ENCODE results near the gene SMOC2. TPM values are rescaled to one million over a fixed set of nuclear protein-coding genes. Genes with fewer than 3 reads are reported as not detected.

Gene SMOC2
- total RNA-seq, 1 donor, result not detected

DNA sequence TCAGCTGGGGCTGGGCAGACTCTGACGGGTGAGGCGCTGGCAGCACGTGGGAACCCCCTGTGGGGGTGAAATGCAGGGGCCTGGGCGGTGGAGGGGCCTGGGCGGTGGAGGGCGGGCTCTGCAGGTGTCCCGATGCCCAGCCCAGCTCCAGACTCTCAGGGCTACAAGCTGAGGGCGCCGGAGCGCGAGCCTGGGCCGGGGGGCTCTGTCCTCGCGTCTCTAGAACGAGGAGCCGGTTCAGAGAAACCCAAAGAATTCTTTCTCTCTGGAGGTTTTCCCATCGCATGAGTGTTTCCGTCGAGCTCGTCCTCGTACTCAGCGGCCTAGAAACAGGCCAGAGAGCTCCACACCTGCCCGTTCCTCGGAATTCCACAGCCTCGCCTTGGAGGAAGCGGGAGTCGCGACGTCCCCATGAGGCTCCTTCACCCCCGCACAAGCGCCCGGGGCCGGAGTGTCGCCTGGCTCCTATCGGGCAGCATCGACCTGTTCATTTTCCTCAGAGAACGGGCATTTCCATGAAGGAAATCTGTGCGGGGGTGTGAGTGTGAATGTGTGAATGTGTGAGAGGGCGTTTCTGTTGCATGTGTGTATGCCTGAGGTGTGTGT is 76.9 kb downstream of the SMOC2 start:
- TF ChIP-seq, protein P1, sequence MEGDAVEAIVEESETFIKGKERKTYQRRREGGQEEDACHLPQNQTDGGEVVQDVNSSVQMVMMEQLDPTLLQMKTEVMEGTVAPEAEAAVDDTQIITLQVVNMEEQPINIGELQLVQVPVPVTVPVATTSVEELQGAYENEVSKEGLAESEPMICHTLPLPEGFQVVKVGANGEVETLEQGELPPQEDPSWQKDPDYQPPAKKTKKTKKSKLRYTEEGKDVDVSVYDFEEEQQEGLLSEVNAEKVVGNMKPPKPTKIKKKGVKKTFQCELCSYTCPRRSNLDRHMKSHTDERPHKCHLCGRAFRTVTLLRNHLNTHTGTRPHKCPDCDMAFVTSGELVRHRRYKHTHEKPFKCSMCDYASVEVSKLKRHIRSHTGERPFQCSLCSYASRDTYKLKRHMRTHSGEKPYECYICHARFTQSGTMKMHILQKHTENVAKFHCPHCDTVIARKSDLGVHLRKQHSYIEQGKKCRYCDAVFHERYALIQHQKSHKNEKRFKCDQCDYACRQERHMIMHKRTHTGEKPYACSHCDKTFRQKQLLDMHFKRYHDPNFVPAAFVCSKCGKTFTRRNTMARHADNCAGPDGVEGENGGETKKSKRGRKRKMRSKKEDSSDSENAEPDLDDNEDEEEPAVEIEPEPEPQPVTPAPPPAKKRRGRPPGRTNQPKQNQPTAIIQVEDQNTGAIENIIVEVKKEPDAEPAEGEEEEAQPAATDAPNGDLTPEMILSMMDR (IDR thresholded peaks at IDR 0.05; ENCODE audit: insufficient read depth, low read depth, low read length), result no peak
- DNase-seq (ENCODE audit: low read depth), result no peak
- H3K4me3 ChIP-seq (ENCODE audit: low read depth, low read length), result no peak overlapping the region

DNA sequence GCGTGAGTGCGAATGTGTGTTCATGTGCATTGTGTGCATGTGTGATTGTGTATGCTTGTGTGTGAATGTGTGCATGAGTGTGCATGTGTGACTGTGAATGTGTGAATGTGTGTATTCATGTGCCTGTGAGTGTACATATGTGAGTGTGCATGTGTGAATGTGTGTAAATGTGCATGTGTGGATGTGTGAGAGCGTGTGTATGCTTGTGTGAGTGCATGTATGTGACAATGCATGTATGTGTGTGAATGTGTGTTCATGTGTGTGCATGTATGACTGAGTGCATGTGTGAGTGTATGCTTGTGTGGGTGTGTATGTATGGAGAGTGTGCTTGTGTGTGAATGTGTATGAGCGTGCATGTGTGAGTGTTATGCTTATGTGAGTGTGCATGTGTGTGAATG is 77.4 kb downstream of the SMOC2 start:
- TF ChIP-seq, protein P1 (IDR thresholded peaks at IDR 0.05; ENCODE audit: insufficient read depth, low read depth, low read length), result no peak
- no peak overlapping the region for H3K4me3 ChIP-seq (ENCODE audit: low read depth, low read length)
- no peak for DNase-seq (ENCODE audit: low read depth)

DNA sequence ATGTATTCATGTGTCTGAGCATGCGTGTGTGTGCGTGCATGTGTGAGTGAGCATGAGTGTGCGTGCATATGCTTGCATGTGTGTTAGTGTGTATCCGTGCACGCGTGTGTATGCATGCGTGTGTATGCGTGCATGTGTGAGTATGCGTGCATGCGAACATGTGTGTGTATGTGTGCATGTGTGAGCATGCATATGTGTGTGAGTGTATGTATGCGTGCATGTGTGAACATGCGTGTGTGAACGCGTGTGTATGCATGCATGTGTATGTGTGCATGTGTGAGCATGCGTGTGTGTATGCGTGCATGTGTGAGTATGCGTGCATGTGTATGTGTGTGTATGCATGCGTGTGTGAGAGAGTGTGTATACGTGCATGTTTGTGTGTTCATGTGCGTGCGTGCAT is 77.9 kb downstream of the SMOC2 start:
- DNase-seq (ENCODE audit: low read depth), result no peak
- TF ChIP-seq, protein P1 (IDR thresholded peaks at IDR 0.05; ENCODE audit: insufficient read depth, low read depth, low read length), result no peak
- H3K4me3 ChIP-seq (ENCODE audit: low read depth, low read length), result no peak overlapping the region

DNA sequence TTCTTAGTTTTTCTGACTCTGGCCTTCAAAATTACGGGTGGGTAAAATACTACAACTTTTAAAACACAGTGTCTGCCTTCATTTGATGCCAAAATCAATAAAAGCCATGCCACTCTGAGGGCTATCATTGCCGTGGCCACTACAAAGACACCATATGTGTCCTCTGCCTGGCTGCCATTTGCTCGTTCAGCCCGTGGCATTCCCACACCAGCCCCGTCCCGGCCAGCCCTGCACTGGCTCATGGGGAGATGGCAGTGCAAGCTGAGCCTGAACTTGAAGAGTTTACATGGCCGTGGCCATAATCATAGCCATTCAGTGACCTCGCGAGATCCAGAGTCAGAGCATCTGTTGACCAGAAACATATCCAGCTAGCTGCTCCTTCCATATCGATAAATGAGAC is 79.2 kb downstream of the SMOC2 start:
- no peak overlapping the region for H3K4me3 ChIP-seq (ENCODE audit: low read depth, low read length)
- no peak for DNase-seq (ENCODE audit: low read depth)
- TF ChIP-seq, protein P1 (IDR thresholded peaks at IDR 0.05; ENCODE audit: insufficient read depth, low read depth, low read length), result no peak

DNA sequence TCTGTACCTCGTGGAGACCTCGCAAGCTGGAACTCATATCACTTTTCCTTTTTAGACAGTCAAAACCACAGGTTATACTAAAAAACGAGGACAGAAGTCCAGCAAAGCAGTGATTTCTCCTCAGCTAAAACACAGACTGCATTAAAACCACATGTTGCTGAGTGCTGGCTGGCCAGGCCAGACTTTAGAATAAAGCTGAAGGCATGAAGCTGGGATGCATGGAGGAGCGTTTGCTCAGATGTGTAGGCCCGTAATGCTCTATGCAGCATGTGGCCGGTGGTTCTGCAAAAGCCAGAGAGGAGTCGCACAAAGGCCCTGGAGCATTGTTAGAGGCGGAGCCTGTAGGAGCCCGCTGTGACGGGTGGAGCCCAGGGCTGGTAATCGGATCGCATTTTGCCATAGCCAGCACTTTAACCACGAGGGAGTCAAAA is 83.6 kb downstream of the SMOC2 start:
- DNase-seq (ENCODE audit: low read depth), result no peak
- TF ChIP-seq, protein P1 (IDR thresholded peaks at IDR 0.05; ENCODE audit: insufficient read depth, low read depth, low read length), result no peak

DNA sequence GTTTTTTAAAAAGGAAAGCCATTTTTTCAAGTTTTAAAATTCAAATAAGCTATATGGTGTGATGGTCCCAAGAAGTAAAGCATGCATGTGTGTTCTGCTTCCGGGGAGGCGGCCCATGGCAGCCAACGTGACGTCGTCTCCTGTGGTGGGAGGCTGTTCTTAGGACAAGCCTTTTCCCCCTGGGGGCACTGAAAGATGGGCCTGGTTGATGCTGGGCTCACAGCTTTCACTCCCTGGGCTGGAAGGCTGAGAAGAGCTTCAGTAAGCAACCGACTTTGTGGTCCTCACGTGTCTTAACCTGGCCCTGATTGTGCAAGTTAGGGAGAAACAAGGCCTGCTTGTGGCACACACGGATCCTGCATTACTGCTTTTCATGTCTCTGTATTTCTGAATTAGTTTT is 84.1 kb downstream of the SMOC2 start:
- H3K4me3 ChIP-seq (ENCODE audit: low read depth, low read length), result no peak overlapping the region
- DNase-seq (ENCODE audit: low read depth), result no peak
- TF ChIP-seq, protein P1 (IDR thresholded peaks at IDR 0.05; ENCODE audit: insufficient read depth, low read depth, low read length), result no peak

More for the DNA sequence above, 83.6 kb downstream of the SMOC2 start:
- no peak overlapping the region for H3K4me3 ChIP-seq (ENCODE audit: low read depth, low read length)

All from fibroblast of villous mesenchyme (primary cell).